Retina (tissue), 1 donor: ENCODE results near the gene SNW1.

Experiments used
- DNase-seq: peaks from one replicate; pipeline ENCODE4 v3.0.0-alpha.2; 2016

SNW1 gene

DNA sequence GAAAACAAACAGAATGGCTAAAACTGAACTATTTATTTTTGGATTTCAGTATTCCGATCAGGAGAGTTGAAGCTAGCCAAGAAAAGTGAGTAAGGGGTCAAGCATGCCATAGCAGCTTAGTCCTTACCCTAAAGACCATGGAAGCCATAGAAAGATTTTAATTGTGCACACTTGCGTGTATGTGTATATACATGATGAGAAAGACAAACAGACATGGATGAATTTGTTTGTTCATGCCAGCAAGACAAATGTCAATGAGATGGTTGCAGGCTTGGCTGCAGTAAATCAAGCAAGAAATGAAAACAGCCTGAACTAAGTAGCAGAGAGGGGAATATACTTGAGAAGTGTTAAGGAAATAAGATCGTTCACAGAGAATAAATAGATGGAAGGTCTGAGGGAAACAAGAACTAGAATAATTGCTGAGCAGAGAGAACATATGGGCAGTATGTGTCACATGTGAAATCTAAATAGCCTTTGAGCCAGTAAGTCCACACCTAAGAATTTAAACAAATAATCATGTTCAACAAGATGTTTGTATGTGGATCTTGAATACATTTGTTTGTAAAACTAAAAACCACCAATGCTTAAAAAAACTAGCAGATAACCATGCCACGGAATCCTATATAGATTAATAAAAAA is 14.8 kb downstream of the SNW1 start:
- DNase-seq = no peak

DNA sequence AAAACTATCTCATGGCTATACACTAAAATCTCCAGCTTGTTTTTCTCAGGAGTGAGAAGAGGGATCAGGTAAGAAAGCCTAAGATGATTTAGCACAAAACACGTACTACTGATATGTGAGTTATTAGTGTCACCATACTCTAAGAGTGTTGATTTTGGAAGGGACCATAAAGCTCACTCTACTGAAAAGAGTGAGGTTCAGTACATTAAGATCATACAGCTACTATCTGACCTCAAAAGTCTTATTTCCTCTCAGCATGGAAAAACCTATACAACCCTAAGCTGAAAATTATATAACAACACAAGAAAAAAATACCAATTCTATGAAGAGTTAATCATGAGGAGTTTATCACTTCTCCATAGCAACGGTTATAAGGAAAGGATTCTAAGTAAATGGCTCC is 19.5 kb downstream of the SNW1 start:
- no peak for DNase-seq

DNA sequence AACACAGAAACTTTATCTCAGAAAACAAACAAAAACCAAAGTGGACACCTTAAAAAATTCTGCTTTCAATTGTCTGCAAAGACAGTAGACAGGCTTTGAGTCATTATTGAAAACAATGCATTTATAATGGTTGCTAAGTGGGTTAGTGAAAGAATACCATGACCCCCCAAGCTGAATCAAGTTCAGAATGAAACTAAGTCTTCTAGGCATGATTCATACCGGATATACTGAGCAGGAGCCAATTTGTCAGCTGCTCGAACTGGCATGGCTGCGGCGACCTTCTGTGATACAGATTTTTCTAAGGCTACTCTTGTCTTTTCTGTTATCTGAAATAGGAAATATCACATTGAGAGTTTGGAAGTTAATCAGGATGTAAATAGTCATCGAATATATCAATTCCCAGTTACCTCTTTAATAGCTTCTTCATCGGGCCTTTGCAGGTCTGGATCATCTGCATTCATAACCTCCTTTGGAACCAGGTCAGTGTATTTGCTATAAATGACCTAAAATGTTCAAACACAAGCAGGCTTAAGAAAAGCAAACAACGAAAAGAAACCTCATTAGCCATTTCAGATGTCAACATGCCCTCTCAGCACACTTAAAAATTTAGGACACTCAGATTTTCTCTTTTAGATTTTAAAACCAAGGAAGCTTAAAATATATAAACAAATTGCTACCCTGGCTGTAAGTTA is 22.3 kb downstream of the SNW1 start:
- no peak for DNase-seq

DNA sequence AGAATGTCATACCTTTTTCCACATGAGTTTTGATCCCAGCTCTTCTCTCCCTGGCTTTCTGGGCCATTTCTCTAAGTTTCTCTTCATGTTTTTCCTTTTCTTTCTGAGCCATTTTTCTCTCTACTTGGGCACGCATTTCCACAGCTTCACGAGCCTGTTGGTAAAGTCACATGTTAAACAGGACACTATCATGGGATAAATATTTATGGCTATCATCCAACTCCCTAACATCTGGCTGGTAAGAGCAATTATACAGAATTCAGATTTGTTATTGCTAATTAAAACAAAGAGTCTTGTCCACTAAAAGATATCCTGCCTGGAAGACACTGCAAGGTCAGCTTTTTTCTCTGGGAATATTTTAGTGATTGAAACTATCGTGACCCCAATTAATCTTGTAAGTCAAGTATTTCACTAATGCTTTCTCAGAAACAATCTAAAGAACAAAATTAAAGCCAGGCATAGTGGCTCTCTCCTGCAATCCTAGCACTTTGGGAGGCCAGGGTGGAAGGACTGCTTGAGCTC is 29.9 kb downstream of the SNW1 start:
- no peak for DNase-seq

DNA sequence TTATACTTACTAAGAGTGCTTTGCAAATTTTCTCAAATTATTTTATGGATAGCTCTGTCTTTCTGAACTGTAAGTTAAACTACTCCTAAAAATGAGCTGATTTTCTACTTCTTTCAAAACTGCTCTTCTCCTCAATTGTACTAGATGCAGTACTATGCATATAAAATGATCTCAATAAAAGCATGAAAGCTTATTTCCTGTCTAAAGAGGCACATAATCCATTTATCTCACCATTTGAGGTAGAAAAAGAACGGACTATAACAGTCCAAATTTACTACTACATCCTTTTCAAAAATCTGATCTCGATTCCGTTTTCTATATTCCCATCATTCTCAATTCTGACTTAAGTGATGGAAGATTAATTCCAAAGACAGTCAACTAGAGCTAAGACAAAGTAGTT is 38.7 kb downstream of the SNW1 start:
- DNase-seq = no peak

DNA sequence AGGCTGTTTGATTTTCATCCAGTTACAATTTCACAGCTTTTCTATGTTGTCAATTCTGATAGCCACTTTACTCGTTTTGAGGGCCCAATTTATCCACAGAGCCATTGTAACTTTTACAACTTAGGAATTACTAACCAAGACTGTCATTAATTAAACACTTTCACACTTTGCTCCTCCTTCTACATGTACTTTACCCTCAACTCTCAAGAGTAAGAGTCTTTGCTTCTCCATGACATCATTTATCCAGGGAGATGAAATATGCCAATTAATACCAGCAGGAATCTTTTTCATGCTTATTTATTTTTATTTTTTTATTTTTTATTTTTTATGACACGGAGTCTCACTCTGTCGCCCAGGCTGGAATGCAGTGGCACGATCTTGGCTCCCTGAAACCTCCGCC is 39.5 kb downstream of the SNW1 start:
- DNase-seq = no peak

DNA sequence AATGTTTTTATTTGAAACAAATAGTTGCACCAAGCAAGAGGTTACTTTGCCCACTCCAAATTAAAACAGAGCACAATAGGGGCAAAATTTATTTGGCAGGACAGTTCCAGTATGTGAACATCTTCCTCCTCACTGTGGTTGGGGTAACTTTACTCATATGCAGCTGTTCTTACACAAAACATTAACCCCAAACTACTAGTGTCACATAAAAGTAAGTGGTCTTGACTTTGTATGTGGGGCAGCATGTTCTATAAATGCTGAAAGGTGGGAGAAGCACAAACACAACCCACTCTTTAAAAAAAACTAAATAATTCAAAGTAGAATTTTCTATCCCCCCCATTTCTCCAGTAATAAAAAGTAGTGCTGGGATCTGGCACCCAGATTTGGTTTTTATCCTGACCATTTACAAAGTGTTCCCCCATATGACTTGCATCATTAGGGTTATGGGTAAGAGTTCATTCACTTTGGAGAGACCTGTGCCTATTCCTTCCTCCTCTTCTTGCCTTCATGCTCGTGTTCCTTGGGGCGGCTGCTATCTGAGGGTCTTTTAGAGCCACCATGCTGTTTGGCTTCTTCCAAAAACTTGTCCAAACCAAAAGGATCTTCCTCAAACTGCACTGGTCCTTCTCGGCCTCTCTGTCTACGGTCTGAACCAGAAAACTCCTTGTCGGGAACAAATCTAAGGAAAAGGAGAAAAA is 43.2 kb downstream of the SNW1 start:
- no peak for DNase-seq

DNA sequence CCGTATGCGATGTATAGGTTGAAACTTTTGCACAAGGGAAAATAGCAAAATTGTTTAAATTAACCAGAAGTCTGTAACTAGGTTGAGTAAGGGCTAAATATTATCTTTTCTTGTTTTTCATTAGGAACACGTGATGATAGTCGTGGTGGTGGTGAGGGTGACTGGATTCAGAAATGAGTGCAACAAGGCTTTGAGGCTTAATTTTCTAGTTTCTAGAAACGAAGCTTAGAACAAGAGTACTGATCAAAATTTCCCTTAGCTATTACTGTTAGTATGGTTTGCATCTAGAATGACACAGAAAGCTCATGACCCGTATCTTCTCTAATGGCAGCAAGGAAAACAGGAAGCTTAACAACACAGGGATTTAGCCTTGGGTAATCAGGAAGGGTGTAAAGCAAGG is 46.0 kb downstream of the SNW1 start:
- DNase-seq = no peak

DNA sequence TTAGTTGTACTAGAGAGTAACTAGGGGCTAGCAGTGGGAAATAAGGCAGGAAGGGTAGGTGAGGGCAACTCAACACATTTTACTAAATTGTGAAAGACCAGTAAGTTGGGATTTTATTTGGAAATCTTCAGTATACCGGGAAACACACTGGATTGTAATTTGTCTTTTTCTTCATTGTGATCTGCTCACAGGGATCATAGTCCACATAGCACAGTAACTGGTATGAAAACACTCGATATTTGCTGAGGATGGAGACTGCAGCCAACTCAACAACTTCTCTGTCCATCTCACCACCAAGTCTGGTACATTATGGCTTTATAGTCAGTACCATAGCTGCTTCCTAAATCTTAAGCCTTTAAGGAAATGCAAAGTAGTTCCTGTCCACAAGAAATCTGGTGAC is 50.6 kb downstream of the SNW1 start:
- no peak for DNase-seq

DNA sequence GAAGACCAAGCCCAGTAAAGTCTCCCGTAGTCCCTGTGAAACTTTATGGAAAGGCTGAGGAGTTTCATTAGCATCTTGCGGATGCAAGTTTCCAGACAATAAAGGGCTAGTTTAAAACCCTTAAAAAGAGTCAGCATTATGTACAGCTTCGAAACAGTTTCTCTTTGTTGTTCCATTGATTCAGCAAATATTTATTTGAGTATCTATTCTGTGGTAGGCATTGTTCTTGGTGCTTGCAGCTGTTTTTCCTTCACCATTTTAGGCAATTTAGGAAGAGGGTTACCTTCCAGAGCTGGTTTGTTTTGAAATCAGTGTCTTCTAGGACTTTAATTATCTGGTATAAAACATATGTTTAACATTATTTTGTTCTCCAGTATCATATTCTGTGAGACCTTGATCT is 51.5 kb downstream of the SNW1 start:
- DNase-seq = no peak

DNA sequence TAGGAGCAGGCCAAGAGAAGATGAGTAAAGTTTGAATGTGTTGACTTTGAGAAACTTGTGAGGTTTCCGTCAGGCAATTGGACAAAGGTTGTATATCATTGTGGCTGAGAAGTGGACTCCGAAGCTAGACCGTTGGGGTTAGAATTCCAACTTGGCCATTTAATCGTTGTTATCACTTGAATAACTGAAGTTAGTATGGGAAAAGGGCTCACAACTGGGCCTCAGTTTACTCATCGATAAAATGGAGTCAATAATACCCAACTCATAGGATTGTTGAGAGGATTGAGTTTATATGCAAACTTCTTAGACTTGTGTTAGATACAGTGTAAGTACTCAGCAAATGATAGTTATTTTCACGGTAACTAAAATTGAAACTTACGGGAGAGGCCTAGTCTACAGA is 52.2 kb downstream of the SNW1 start:
- DNase-seq = peak; percentile 6

DNA sequence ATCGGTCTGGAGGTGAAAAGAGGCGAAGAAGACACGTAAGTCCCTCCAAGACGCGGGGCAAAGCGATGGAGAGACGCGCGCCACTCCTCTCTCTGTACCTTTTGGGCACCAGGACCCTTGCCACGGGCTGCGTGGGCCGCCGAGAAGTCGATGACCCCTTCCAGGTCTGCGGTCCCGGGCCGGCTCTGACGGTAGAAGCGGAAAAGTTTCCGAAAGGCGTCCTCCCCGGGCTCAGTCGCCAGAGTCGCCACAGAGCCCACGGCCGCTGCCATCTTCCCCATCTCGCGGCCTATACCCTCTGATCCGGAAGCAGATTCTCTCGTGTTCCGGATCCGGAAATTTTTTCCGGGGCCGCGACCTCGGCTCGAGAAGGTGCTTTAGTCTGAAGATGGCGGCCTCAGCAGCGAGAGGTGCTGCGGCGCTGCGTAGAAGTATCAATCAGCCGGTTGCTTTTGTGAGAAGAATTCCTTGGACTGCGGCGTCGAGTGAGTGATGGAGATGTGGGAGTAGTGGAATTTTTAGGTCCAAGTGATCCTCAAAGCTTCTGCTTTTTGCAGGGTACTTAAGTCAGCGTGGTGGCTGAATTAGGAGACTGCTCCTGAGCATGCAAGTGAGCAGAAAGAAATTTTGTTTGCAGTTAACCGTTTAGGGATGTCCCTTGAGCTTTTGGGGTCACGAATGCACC is 53.1 kb downstream of the SNW1 start, which contains the start of the genes ALKBH1 and SLIRP:
TSS of gene ALKBH1 (minus strand) at position 300 of the 685 bp plus-strand sequence. CDS start at position 281, 19 bp downstream.
TSS of gene SLIRP (plus strand) at position 380 of the 685 bp plus-strand sequence. CDS start at position 389, 9 bp downstream.
- DNase-seq = peak; percentile 96

DNA sequence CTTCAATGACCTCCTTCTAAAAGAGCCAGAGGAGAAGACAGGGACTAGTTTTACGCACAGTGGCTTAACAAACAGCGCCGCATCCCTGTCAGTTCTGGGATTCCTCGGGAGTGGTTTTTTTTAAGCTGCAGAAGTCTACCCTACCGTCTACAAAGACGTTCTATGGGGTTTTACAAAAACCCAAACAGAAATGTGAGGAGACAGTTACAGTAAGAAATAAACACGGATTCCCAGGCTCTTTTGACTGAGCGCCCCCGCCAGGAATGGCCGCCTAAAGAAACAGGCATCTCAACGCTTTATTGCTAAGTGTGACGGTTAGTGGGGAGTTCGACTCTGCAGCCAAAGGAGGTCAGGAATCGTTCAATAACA is 53.6 kb downstream of the SNW1 start:
- DNase-seq = no peak

DNA sequence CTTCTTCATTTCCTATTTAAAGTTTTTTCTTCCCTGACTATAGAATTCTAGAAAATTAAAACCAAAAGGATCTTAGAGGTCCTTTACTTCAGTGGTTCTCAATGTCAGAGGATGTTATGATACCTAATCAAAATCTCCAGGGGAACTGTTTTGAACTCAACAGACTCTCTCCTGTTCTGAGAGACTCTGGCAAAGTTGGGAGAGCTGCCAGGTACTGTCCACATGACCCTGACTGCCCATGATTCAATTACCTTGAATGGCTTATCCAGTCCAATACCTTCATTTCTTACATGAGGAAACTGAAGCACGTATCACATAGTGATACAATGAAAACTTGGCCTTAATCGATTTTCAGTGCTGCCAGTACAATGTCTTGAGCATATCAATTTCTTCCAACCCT is 69.7 kb downstream of the SNW1 start:
- no peak for DNase-seq

DNA sequence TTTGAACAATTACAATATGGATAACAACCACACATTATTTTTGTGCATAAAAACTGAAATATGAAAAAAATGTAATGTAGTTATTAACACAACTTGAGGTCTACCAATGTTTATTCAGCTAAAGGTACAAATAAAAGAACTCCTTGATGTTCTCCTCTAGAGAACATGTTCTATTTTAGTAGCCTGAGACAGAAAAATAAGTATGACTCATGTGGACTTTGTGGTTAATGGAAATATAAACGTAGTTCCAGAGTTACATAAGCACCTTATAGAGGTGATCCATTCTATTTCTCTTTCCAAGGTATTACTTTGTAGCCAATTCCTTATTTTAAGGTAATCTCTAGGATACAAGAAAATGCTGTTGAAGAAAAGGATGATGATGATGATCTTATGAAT is 78.8 kb downstream of the SNW1 start:
- DNase-seq = no peak

DNA sequence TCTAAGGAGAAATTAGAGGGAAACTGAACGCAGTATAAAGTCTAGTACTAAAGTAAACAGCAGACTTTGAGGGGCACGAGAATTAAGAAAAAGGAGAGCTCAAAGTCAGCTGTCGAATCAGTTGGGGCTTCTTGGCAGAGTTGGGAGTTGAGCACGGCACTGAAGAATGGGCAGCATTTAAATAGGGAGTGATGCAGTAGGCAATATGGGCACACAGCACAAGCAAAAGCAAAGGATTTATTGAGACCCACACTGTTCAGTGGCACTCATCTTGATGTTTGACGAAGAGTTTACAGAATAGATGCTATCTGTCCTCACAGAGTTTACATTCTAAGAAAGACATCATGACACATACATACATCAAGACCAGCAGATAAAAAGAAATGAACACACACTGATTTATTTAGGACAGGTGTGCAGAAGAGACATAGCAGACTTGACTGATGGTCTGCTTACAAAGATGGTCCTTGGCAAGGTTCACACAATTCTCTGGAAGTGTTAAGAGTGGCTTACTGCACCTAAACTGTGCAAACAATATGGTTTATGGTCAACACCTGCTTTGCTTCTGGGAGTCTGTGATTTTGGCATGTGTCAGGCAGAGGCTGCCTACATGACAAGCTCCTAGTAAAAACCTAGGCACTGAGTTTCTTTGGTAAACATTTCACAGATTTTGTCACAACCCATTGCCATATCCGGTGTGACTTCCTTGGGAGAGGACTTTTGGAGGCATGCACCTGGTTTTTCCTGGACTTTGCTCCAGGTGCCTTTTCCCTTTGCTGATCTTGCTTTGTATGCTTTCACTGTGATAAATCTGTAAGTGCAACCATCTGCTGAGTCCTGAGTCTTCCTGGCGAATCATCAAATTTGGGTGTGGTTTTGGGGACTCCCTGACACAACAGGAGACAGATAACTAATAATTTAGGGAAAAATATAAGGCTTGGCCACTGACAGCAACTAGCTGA is 79.5 kb downstream of the SNW1 start:
- DNase-seq = no peak

DNA sequence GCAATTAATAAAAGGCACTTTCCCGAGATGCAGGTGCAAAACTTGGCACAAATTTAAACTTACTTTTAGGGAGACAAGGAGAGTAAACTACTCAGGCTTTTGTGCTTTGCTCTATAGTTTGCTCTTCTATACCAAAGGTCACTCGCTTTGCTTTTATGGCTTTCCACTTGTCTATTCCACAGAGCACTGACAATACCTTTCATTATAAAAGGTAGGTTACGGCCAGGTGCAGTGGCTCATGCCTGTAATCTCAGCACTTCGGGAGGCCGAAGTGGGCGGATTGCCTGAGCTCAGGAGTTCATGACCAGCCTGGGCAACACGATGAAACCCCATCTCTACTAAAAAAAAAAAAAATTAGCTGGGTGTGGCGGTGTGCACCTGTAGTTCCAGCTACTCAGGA is 86.0 kb downstream of the SNW1 start:
- no peak for DNase-seq

DNA sequence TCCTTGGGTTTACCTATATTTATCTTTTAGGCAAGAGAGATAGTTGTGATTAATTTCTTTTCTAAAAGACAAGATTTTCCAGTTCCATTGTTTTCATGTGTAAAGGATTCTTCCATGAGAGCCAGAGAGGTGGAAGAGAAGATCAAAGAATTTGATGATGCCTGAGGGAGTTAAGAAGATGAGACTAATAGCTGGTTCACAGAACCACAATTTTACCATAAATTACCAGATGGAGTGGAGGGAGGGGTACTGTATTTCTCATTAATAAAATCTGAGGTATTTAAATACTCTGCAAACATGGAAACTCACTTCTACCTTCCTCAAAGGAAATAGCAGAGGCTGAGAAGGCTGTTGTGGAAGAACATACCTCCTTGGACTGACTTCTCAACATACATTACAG is 87.8 kb downstream of the SNW1 start:
- no peak for DNase-seq
